Endothelial cell of umbilical vein (primary cell): ENCODE data around the gene LIM2. TPM values are rescaled to one million over a fixed set of nuclear protein-coding genes. Genes with fewer than 3 reads are reported as not detected.

ENCODE experiments used
- BruUV-seq: library from RNA; stranded (reverse); fragments of 400-500 nt; replicated peaks from 2 replicates; lab custom pipeline; 2021; lab: Mats Ljungman, UMichigan
- CTCF ChIA-PET: fragments of 300-600, 350-600 bp; sonication (Branson Sonifier 250); formaldehyde crosslinking; loops from one replicate; lab custom pipeline; 2021; ENCODE audit warnings: antibody characterized with exemption, inconsistent platforms; lab: Charles Lee
- POLR2A ChIA-PET: fragments of 300-600, 350-600 bp; sonication (Branson Sonifier 250); formaldehyde crosslinking; loops from one replicate; lab custom pipeline; 2021; ENCODE audit warnings: antibody characterized with exemption, inconsistent platforms; lab: Charles Lee
- DNase-seq: peaks from one replicate; pipeline ENCODE4 v3.0.0-alpha.2; 2011; ENCODE audit warnings: low read depth, low spot score
- FAIRE-seq: peaks from 2 replicates; lab custom pipeline; 2011; peaks lifted over from hg19 to GRCh38; lab: Jason Lieb, UNC
- H2AFZ ChIP-seq: 2 replicates; pipeline ENCODE4 v1.6.0; 2012; ENCODE audit warnings: low read depth, low read length, control low read depth, inconsistent platforms
- H3K27ac ChIP-seq: 2 replicates; pipeline ENCODE4 v1.5.1; 2011; ENCODE audit warnings: low read depth, mild to moderate bottlenecking, control low read depth, low read length, moderate library complexity; ENCODE audit not compliant: insufficient read depth
- H3K27me3 ChIP-seq, 2 experiments: 2 replicates each; pipeline versions ENCODE4 v1.6.0 to v1.6.1; 2011; ENCODE audit warnings: low read length in 2 of 2, mixed read lengths in 1 of 2; ENCODE audit not compliant: control insufficient read depth in 2 of 2, insufficient read depth in 2 of 2
- H3K36me3 ChIP-seq, 2 experiments: 2 replicates in 1 of 2; 3 replicates in 1 of 2; pipeline ENCODE4 v1.5.1; 2011; ENCODE audit warnings: low read length in 2 of 2, mild to moderate bottlenecking in 1 of 2, moderate library complexity in 1 of 2; ENCODE audit not compliant: control insufficient read depth in 2 of 2, insufficient read depth in 2 of 2; ENCODE audit errors: extremely low read depth in 1 of 2
- H3K4me1 ChIP-seq: 3 replicates; pipeline ENCODE4 v1.5.1; 2011; ENCODE audit warnings: mild to moderate bottlenecking, low read length; ENCODE audit not compliant: control insufficient read depth, insufficient read depth; ENCODE audit errors: extremely low read depth
- H3K4me2 ChIP-seq: 2 replicates; pipeline ENCODE4 v1.6.1; 2011; ENCODE audit warnings: low read length, control low read depth, mixed read lengths; ENCODE audit not compliant: insufficient read depth
- H3K4me3 ChIP-seq, 3 experiments: fragments of 200-600 bp in 1 of 3; sonication (generic), shearing (Covaris generic) in 1 of 3; replicated peaks in 1 of 3; 2 replicates each; pipeline ENCODE4 v1.5.1; 2011 to 2016; ENCODE audit warnings: control low read depth in 3 of 3, low read length in 3 of 3, mild to moderate bottlenecking in 2 of 3, inconsistent platforms in 1 of 3, low read depth in 1 of 3, moderate library complexity in 1 of 3; ENCODE audit not compliant: insufficient read depth in 1 of 3
- H3K79me2 ChIP-seq: 2 replicates; pipeline ENCODE4 v1.6.0; 2012; ENCODE audit warnings: low read length, inconsistent platforms; ENCODE audit not compliant: control insufficient read depth, insufficient read depth
- H3K9ac ChIP-seq: replicated peaks from 2 replicates; pipeline ENCODE3; 2011; ENCODE audit warnings: low read length, control low read depth; ENCODE audit not compliant: insufficient read depth; ENCODE audit errors: extremely low read depth
- H3K9me1 ChIP-seq: replicated peaks from 3 replicates; pipeline ENCODE4 v1.6.0; 2011; ENCODE audit warnings: mild to moderate bottlenecking, low read length; ENCODE audit not compliant: control insufficient read depth, insufficient read depth; ENCODE audit errors: extremely low read depth
- H3K9me3 ChIP-seq: replicated peaks from 2 replicates; pipeline ENCODE4 v1.5.1; 2012; ENCODE audit warnings: low read length, inconsistent platforms; ENCODE audit not compliant: control insufficient read depth, insufficient read depth
- H4K20me1 ChIP-seq: replicated peaks from 2 replicates; pipeline ENCODE3; 2011; ENCODE audit warnings: mild to moderate bottlenecking, low read length; ENCODE audit not compliant: control insufficient read depth, insufficient read depth; ENCODE audit errors: extremely low read depth
- EZH2 ChIP-seq: IDR thresholded peaks from 2 replicates; pipeline ENCODE4 v1.6.1; 2012; ENCODE audit warnings: borderline replicate concordance, low read depth, mild to moderate bottlenecking, moderate library complexity, low read length, inconsistent platforms; ENCODE audit not compliant: severe bottlenecking
- FOS ChIP-seq: IDR thresholded peaks from 2 replicates; pipeline ENCODE4 v1.6.1; 2011; ENCODE audit warnings: mild to moderate bottlenecking, low read length, moderate library complexity, borderline replicate concordance; ENCODE audit not compliant: insufficient read depth
- GATA2 ChIP-seq: IDR thresholded peaks from 2 replicates; pipeline ENCODE4 v1.7.0; 2011; ENCODE audit warnings: low read depth, mild to moderate bottlenecking, moderate library complexity, mixed read lengths, low read length; ENCODE audit not compliant: insufficient read length, insufficient read depth
- JUN ChIP-seq: IDR thresholded peaks from 2 replicates; pipeline ENCODE4 v1.6.1; 2011; ENCODE audit warnings: borderline replicate concordance, low read depth; ENCODE audit not compliant: insufficient read length, insufficient read depth
- MYC ChIP-seq: IDR thresholded peaks from one replicate; pipeline ENCODE4 v1.6.1; 2011; ENCODE audit warnings: mild to moderate bottlenecking, low read depth, low read length
- POLR2A ChIP-seq: IDR thresholded peaks from 2 replicates; pipeline ENCODE4 v1.6.1; 2012; ENCODE audit warnings: low read depth, mild to moderate bottlenecking, control low read depth, low read length
- POLR2AphosphoS5 ChIP-seq: IDR thresholded peaks from 2 replicates; pipeline ENCODE4 v1.6.1; 2012; ENCODE audit warnings: low read depth, mild to moderate bottlenecking, control low read depth, low read length, moderate library complexity; ENCODE audit not compliant: insufficient read depth
- dilution Hi-C: fragments of 300-500 bp; cut with MboI; formaldehyde crosslinking; loops from one replicate; pipeline ENCODE4 v1.15.0; 2019; ENCODE audit warnings: low sequenced_read_pairs; ENCODE audit not compliant: extremely low pct_ligation_motif_present
- intact Hi-C: fragments of 100-400 bp; cut with micrococcal nuclease; formaldehyde crosslinking; loops from one replicate; pipeline ENCODE4 v1.10.0; 2022
- polyA plus RNA-seq, 4 experiments: library from polyadenylated mRNA; depleted of rRNA in 3 of 4; stranded (reverse) in 3 of 4; unstranded in 1 of 4; fragments of >200 nt; gene quantifications; 2 replicates each; pipeline versions ENCODE4 v1.2.1 to v1.2.3, GENCODE V29; 2011 to 2012; ENCODE audit warnings: missing spikeins in 1 of 4
- total RNA-seq: library from RNA; stranded (reverse); gene quantifications from 2 replicates; pipeline ENCODE4 v1.2.3, GENCODE V29; 2021
- TF ChIP-seq, protein P1 (sequence below): IDR thresholded peaks from 2 replicates; pipeline ENCODE4 v1.6.1; 2011; ENCODE audit not compliant: insufficient read depth, insufficient read length
- TF ChIP-seq, protein P2 (sequence below), 2 donors: IDR thresholded peaks; 1 replicate in 1 of 2; 2 replicates in 1 of 2; pipeline ENCODE4 v1.5.1; 2011; ENCODE audit warnings: low read length in 2 of 2, mild to moderate bottlenecking in 2 of 2, moderate library complexity in 2 of 2, control low read depth in 1 of 2, inconsistent platforms in 1 of 2, low read depth in 1 of 2; ENCODE audit not compliant: insufficient read depth in 1 of 2; ENCODE audit errors: extremely low read depth in 1 of 2

Gene LIM2
- total and polyA plus RNA-seq, 2 donors (not counting 3 experiments of a cell fraction or from before 2014, with no cell fraction given): not detected

DNA sequence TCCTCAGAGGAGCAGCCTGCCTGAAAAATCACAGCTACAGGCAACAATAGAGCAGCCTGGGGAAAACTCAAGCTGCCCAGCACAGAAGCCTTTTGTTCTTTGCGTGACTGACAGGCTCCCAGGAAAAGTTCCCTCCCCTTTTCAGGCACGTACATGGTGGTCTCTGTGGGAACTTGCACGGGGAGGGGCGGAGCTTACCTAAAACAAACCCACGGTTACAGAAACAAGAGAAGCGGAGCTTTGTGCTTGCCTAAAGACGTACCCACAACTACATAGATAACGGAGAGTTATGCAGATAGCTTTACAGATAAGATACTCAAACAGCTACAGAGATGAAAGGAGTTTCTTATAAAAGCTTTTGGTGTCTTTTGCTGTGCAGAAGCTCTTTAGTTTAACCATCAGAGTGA lies 33.0 kb downstream of the LIM2 start:
- intact Hi-C loops: no loop called here
- TF ChIP-seq, protein P1, sequence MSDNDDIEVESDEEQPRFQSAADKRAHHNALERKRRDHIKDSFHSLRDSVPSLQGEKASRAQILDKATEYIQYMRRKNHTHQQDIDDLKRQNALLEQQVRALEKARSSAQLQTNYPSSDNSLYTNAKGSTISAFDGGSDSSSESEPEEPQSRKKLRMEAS: no peak
- TF ChIP-seq POLR2AphosphoS5: no peak
- TF ChIP-seq JUN: no peak
- no peak for TF ChIP-seq MYC
- TF ChIP-seq EZH2: no peak
- TF ChIP-seq, protein P2, sequence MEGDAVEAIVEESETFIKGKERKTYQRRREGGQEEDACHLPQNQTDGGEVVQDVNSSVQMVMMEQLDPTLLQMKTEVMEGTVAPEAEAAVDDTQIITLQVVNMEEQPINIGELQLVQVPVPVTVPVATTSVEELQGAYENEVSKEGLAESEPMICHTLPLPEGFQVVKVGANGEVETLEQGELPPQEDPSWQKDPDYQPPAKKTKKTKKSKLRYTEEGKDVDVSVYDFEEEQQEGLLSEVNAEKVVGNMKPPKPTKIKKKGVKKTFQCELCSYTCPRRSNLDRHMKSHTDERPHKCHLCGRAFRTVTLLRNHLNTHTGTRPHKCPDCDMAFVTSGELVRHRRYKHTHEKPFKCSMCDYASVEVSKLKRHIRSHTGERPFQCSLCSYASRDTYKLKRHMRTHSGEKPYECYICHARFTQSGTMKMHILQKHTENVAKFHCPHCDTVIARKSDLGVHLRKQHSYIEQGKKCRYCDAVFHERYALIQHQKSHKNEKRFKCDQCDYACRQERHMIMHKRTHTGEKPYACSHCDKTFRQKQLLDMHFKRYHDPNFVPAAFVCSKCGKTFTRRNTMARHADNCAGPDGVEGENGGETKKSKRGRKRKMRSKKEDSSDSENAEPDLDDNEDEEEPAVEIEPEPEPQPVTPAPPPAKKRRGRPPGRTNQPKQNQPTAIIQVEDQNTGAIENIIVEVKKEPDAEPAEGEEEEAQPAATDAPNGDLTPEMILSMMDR (IDR thresholded peaks at IDR 0.05; ENCODE audit: extremely low read depth in 1 of 2, insufficient read depth in 1 of 2, low read depth in 1 of 2, low read length in 2 of 2): no peak
- TF ChIP-seq GATA2: no peak
- no peak for TF ChIP-seq FOS
- TF ChIP-seq POLR2A: no peak

More for the DNA sequence above, 33.0 kb downstream of the LIM2 start:
- no peak for FAIRE-seq
- Histone ChIP-seq H3K27me3 (no peaks in the 10 kb centered on the region), H4K20me1 (no peaks in the 10 kb centered on the region), H3K9me1 (no peaks in the 10 kb centered on the region), H3K79me2 (no peaks in the 10 kb centered on the region), H3K4me3 (no peak overlapping the region), H3K4me1 (no peaks in the 10 kb centered on the region), H3K36me3 (peaks cover 0 to 3% of the 10 kb centered on the region in 2 experiments), H3K4me2 (no peak overlapping the region), H3K27ac (no peak overlapping the region), H3K9ac (no peak overlapping the region), H3K9me3 (no peaks in the 10 kb centered on the region), H2AFZ (no peak overlapping the region)
- no peak for DNase-seq
- ChIA-PET POLR2A (no interaction called here), CTCF (no interaction called here)
- dilution Hi-C loops: no loop called here
- BruUV-seq: no TSS peak
